Measurements from ENCODE around the gene NBPF10. TPM values are rescaled to one million over a fixed set of nuclear protein-coding genes. Genes with fewer than 3 reads are reported as not detected.
"Not testable (repeated sequence)": the region's sequence is repeated elsewhere in the genome, so short reads cannot be mapped to it uniquely, and the experiment has no call there.

The NBPF10 gene
- 3.4 TPM for total RNA-seq
- long read RNA-seq, partial matches to known transcripts: 22 of 26 reads
- long read RNA-seq, other reads (novel, unspliced or antisense): 4 of 26 reads

GRCh38 chr1:146144465-146144864, at the start of gene NBPF10:
TSS of gene NBPF10 (minus strand) at chr1:146144804. CDS start at chr1:146144769, 35 bp downstream.
- DNase-seq (ENCODE audit: low spot score): not testable (repeated sequence)

GRCh38 chr1:146174531-146174930, 29.9 kb upstream of the NBPF10 start:
- not testable (repeated sequence) for DNase-seq (ENCODE audit: low spot score)

GRCh38 chr1:146167740-146168139, 23.1 kb upstream of the NBPF10 start:
- not testable (repeated sequence) for DNase-seq (ENCODE audit: low spot score)

GRCh38 chr1:146167273-146167672, 22.7 kb upstream of the NBPF10 start:
- DNase-seq (ENCODE audit: low spot score): not testable (repeated sequence)

Other genes starting within 250 kb of the NBPF10 start
- 1.3 TPM for gene ITGA10, start 234.8 kb downstream of the NBPF10 start, total RNA-seq
- 13.9 TPM for gene PEX11B, start 226.1 kb downstream of the NBPF10 start, total RNA-seq
- 110 TPM for gene RBM8A, start 217.3 kb downstream of the NBPF10 start, total RNA-seq
- 26.6 TPM for gene LIX1L, start 186.8 kb downstream of the NBPF10 start, total RNA-seq
- 0.74 TPM for gene ANKRD34A, start 180.2 kb downstream of the NBPF10 start, total RNA-seq
- 30.7 TPM for gene POLR3GL, start 180.1 kb downstream of the NBPF10 start, total RNA-seq
- 692 TPM for gene TXNIP, start 148.2 kb downstream of the NBPF10 start, total RNA-seq
- gene HJV, start 123.1 kb downstream of the NBPF10 start, total RNA-seq: not detected
- 41.2 TPM for gene NOTCH2NLA, start 84.2 kb upstream of the NBPF10 start, total RNA-seq